Left cardiac atrium (tissue), 4 donors: ENCODE measurements around the gene ATL1. TPM values are rescaled to one million over a fixed set of nuclear protein-coding genes. Genes with fewer than 3 reads are reported as not detected.
A peak's percentile ranks its signal among the peaks of the same experiment; 100 is the strongest.

ENCODE experiments used
- ATAC-seq, 2 donors: fragments of 200-7000 bp; cut with Tn5 transposase; one replicate each; pipeline ENCODE4 v1.9.1; 2020; ENCODE audit warnings: mild to moderate bottlenecking in 2 of 2, moderate library complexity in 2 of 2
- DNase-seq: peaks from one replicate; pipeline ENCODE4 v3.0.0-alpha.2; 2020
- intact Hi-C, 2 donors: fragments of 100-400 bp; cut with DNase I; formaldehyde crosslinking; loops; one replicate each; pipeline versions ENCODE4 v1.14.1 to v1.15.1; 2022 to 2023
- long read RNA-seq: library from polyadenylated mRNA; unstranded; transcript quantifications from one replicate; pipeline ENCODE4 v2.0.0, GENCODE V29; 2021
- total RNA-seq, 2 donors: library from RNA; stranded (reverse); fragmentation: NEBNext Ultra II Directional; extraction: Animal tissue kit (Norgen Biotek cat#: 25700); gene quantifications; one replicate each; pipeline ENCODE4 v1.2.1, GENCODE V29; 2021
- donor health status: DM: no; HTN: yes; CAD: no.
- donor health status: DM: no; HTN: yes; CAD: no; lungs with severe emphysema.
- donor health status: DM: yes; HTN: yes; CAD: no.
- donor health status: Dilated cardiomyopathy.

Gene ATL1
- total RNA-seq, result 1 to 10 TPM; 1.7 TPM
- long read RNA-seq, partial matches to known transcripts, result 1 of 3 reads
- long read RNA-seq, other reads (novel, unspliced or antisense), result 2 of 3 reads

DNA sequence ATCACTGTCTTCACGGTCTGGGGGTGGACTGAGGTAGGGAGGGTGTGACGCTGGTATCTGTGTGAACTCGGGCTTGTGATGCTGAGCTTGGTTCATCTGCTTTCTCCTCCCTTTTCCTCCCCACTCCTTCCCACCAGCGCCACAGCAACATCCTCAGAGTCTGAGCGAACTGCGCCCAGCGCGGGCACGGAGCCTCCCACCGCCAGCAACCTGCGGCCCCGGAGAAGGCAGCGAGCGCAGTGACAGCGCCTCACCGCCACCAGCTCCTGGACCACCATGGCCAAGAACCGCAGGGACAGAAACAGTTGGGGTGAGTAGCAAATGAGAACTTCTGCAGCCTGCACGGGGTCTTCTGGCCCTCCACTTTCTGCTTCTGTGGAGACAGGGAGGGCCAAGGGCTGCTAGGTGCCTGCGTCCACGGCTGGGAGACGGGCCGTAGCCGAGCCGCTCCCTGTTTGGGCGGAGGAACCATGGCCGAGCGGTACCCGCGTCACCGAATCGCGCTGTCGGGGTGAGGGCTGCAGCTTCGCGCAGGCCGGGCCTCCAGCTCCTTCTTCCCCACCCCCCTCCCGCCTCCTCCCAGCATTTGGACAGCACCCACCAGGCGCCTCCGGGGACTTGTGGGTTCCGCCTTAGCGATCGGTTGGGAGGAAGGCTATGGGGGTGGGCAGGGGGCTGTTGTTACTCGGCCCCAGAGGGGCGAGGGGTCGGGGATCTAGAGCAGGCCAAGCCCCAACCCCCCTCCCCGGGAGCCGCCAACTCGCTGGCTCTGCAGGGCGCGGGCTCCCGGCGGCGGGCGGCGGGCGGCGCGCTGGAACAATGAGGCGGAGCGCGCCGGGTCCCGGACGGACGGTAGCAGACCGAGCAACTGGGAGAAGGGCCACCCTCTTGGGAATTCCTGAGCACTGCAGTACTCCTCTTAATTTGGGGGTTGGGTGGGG is at the start of gene ATL1:
Gene ATL1, plus strand, starts transcription at position 156 of the 941 bp plus-strand sequence. Its CDS starts 121 bp downstream, at position 277.
- ATAC-seq, result peak; percentile 94 to 95
- DNase-seq, result peak; percentile 77
- intact Hi-C loops, result no loop called here

DNA sequence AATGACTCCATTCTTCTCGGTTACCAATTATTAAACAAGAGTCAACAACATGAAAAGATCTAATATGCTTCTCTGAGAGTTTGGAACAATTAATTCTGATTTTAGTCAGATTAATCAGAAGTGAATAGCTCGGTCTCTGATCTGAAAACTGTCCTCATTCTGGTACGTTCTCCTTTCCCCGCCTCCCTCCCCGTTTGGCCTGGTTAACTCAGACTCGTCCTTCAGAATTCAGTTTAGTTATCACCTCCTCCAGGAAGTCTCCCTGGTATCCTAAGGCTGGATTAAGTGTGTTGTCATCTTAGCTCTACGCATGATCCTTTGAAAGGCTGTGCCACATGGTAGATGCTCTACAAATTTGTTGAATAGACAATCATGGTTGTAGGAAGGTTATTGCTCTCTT is 49.8 kb upstream of the ATL1 start:
- intact Hi-C loops, result no loop called here
- ATAC-seq (no peak), DNase-seq (no peak)

DNA sequence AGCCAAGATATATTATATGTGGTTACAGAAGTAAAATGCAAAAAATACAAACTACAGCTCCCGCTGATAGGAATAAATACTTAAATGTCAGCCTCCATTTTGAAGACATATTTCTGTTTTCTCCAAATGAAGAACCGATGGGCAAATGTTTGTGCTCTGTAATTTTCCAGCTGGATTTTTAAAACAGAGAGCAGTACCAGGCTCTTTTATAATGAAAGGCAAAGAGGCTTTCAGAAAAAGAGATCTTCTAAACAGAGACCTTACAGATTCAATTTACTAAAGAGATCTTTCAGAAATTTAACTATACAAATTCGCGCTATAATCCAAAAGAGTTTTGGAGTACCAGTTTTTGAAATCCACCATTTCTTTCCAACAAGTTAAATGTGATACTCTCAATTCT is 47.5 kb upstream of the ATL1 start:
- DNase-seq (no peak), ATAC-seq (no peak)
- intact Hi-C loops, result no loop called here

DNA sequence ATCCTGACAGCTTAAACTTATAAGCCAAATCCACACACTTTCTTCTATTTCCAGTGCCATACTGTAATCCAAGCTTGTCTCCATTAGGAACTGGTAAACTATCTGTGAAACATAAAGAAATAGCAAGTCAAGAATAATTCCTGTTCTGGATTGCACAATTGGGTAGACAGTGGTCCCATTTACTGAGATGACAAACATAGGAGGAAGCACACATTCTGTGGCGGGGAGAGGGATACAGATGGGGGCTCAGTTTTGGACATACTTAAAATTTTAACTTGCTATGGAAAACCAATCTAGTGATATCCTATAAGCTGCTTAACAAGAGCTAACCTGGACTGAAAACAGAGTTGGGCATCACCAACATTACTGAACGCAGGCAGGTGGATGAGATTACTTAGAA is 43.9 kb upstream of the ATL1 start:
- DNase-seq, result no peak
- intact Hi-C loops, result no loop called here
- no peak for ATAC-seq

DNA sequence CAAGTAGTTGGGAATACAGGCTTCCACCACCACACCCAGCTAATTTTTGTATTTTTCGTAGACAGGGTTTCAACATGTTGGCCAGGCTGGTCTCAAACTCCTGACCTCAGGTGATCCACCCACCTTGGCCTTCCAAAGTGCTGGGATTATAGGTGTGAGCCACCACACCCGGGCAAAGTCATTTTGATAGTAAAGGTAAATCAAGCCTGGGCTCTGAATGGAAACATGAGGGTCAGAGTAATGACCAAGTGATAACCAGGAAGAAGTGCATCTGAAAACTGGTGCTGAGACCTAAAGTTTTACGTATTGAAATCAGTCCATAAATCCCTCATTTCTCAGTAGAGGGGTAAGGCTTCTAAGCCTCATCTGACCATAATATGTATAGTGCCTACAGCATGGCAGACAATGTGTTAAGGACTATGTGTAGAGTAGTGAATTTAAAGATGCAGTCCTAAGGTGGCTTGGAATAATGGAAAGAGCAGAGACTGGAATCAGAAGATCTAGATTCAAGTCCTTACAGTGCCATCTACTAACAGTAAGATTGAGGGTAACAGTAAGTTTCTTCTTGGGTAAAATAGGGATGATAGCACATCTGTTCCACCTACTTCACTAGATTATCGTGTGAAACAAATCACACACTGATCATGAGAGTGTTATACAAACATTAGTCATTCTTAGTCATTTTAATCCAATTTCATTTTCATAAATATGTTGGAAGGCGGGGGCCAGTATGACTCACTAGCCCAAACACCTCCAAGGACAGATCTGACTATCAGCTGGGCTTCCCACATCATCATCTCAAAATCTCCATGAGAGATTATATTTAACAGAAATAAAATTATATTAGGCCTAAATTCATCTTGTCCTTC is 38.8 kb upstream of the ATL1 start:
- intact Hi-C loops, result no loop called here
- DNase-seq (peak; percentile 31), ATAC-seq (peak; percentile 44 to 91)

DNA sequence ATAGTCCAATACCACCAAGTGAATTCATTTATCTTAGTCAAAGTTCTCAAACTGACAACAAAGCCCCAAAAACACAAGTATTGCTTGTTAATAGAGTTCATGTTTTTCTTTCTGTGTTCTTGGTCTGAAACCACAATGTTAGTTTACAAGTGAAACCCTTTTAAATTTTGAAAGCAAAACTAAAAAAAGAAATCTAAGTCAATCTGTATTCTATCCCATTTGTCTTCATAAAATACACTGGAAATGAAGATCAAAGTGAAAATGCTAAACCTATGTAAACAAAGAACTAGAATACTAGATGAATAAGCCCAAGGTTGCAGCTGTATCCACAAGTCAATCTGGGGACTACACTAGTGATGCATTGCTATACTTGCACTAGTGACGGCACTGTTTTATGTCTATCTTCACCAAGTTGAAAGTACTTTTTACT is 38.0 kb upstream of the ATL1 start:
- ATAC-seq, result peak in 1 of 2 donors; percentile 33
- DNase-seq, result no peak
- intact Hi-C loops, result no loop called here

DNA sequence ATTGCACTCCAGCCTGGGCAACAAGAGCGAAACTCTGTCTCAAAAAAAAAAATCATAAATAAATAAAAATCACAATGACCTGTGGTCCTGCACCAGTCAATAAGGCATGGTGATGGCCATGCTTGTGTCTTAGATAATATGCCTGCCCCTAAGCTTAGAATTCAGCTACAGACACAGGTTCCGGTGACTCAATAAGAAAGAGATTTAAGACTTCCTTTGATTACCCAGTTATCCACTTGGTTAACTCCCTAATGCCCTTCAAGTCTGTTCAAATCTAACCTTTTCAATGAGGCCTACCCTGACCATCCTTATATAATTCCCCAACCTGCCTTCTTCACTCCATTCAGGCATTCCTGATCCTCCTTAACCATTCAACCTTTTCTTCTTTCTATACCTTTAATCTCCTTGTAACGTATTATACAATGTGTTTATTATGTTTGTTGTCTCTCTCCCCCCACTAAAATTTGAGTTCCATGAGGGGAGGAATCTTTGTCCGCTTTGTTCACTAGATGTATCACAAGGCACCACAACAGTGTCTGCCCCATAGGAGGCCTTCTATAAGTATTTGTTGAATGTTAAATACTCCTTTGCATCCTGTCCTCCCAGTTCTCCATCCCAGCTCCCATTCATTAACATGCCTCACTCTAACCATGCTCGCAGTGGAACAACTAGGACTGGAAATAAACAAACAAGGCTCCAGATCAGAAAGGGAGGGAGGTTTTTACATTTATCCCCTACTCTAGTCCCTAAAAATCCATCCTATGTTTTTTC is 36.5 kb upstream of the ATL1 start:
- intact Hi-C loops, result no loop called here
- ATAC-seq (no peak), DNase-seq (no peak)

DNA sequence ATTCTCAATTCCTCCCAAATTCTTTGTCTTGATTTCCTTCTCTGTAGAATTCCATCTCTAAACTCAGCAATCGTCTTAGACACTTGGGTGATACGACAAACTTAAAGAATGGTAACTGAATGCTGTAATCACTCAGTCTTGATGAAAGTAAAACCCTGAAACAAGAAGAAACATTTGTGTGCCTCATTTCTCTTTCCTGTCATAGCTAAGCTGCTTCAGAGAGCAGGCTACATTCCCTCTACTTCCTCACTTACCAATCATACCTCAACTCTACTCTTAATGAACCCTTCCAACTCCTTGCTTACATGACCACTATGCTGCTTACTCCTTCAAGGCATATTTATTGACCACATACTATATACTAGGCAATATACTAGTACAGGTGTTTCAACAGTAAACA is 35.9 kb upstream of the ATL1 start:
- DNase-seq, result no peak
- no peak for ATAC-seq
- intact Hi-C loops, result no loop called here

DNA sequence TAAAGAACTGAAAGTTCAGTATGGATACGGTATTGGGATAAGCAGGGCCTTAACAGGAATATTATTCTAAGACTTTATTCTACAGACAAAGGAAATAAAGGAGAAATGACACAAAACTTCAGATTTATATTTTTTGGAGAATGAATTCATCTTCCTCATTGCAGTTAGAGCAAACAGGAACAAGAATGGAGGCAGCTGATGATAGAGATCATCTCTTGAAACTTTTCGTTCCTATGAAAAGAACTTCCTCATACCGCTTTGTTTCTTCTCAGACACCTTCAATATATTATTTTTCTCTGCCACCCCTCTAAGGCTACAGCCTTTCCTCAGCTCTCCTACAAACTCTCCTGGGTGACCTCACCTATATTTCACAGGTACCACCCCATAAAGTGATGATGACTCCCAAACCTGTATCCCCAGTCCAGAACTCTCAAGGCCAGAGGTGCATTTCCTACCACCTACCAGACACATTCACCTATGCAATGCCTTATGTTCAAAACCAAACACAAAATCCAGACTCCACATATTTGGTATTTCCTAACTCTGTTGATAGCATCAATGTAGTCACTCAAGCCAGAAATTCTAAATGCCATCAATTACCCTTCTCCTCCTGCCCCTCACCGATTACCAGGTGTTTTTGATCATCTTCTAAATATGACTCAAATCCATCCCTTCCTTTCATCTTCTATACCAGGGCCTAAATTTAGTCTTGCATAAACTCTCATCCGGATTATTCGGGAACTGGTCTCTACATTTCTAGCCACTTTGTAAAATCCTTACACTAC is 35.0 kb upstream of the ATL1 start:
- intact Hi-C loops, result no loop called here
- DNase-seq (no peak), ATAC-seq (no peak)

DNA sequence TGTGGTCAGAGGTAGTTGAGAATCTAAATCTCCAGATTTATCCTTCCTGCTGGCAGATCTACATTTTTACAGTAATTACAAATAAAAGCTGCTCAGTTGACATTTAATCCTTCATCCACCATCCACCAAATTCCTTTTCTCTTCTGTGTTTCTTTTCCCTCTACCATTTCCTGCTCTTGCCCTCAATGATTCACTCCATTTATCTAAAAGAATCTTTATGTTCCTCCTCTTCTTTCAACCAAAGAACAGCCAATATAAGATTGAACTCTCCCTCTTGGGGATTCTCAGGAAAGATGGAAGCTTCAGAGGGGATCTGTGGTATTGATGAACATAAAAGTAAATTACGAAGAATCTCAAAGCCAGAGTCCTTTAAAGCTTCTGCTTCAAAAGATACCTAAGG is 31.9 kb upstream of the ATL1 start:
- no peak for DNase-seq
- intact Hi-C loops, result no loop called here
- no peak for ATAC-seq

DNA sequence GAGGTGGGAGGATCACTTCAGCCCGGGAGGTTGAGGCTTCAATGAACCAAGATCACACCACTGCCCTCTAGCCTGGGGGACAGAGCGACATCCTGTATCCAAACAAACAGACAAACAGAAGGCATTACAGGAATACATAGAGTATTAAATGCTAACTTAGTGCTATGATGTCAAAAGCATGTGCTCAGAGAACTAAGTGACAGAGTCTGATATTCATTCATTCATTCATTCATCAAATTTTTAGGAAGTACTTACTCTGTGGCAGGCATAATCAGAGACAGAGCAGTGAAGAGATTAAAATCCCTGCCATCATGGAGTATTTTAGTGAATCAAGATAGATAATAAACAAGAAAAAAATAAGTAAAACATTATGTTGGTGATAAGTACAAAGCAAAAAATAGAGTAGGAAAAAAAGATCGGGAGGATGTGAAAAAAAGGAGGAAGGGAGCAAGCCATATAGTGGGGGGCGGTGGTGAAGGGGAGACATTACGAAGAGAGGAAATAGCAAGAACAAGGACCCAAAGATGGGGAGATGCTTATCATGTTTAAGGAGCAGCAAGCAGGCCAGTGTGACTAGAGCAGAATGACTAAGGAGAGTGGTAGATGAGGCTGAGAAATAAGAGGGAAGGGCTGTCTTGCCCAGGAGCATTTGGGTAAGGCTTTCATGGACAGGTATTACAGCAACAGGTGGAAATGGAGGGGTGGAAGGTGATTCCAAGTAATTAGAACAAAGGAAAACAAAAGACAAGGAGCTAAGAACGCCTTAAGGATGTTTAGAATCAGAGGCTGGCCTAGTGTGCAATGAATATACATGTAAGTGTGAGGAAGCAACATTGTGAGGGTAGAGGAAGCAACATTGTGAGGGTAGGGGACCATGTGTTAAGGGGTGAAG is 30.4 kb upstream of the ATL1 start:
- DNase-seq (no peak), ATAC-seq (no peak)
- intact Hi-C loops, result loop anchor here (5.0 kb wide), 2 partner anchors 192 to 212 kb away; no protein-coding TSS in a partner anchor

DNA sequence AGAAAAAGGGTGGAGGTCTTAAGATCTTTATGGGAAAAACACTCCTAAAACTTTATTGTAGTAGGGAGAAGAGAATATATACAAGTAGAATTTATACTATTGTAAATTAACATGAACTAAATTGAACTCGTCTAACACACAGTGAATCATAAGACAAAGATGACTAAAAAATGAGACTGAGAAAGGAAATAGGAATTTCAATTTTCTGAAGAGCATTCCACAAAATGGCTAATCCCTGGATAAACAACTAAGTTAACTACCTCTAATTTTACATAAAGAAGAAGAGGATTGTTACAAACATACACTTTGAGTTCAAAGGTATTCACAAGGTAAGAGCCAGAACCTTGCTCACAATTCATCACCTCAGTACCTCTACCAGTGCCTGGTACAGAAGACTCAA is 29.6 kb upstream of the ATL1 start:
- ATAC-seq, result no peak
- intact Hi-C loops, result loop anchor here (5.0 kb wide), 2 partner anchors 193 to 213 kb away; no protein-coding TSS in a partner anchor
- no peak for DNase-seq

DNA sequence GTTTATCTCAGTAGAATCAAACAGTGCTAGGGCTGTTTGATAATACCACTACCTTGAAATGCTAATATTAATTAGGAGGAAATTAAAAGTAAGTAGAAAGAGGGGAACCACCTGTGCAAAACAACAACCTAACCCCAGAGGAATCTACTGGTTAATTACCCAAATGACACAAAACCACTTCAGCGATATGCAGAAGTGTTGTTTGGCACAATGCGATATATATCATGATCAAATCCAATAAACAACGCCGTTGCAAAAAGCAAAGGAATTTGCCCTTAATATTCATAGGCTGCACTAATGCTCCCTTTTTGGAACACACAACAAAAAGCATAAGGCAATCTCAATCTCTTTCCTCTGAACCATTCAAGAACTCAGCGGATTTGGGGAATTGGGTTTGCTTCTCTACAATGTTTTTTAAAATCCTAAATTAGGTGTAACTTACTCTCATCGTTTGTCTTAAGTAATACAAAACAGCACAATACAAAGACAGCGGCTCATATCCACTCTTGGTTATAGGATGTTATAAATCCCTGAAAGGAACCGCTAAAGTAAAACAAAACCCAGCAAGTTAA is 29.1 kb upstream of the ATL1 start:
- DNase-seq (no peak), ATAC-seq (no peak)
- intact Hi-C loops, result loop anchor here (5.0 kb wide), 2 partner anchors 194 to 214 kb away; no protein-coding TSS in a partner anchor

DNA sequence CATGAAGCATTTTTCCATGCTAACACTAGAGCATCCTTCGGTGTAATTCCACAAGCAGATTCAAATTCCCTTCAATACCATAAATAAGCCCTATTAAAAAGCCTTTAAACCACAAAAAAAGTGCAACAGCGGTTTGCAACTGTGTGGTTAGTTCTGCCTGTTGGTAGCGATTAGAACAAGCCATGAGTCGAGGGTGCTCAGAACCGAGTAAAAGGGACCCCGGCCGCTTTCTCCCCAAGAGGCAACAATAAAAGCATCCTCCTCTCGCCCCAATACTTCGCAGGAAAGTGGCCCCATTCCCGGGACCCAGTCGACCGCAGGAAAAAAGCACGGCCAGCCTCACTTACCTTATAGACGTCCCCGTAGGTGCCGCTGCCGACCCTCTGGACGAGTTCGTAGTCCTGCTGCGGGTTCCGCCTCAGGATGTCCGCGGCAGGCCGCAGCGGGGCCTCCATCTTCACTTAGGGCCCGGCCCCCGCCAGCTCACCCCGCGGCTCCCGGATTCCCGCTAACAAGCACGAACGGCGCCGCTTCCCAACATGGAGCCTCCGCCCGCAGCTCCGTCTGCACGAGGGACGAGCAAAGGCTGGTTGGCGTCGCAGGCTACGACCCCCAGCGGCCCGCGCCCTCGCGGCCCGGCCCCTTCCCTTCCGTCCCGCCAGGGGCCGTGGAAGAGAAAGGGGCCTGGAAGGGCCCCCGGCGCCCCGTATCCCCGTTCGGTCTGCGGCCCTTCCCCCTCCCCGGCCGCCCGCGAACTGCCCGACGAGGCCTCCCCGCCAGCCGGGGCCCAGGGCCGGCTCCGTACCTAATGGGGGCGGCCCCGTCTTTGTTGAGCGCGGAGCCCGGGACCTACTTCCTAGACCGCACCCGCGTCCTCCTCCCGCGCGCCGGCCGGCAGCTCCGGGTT is 28.1 kb upstream of the ATL1 start:
- intact Hi-C loops, result loop anchor here (1.0 to 5.0 kb wide), 3 partner anchors 195 to 215 kb away; no protein-coding TSS in a partner anchor

DNA sequence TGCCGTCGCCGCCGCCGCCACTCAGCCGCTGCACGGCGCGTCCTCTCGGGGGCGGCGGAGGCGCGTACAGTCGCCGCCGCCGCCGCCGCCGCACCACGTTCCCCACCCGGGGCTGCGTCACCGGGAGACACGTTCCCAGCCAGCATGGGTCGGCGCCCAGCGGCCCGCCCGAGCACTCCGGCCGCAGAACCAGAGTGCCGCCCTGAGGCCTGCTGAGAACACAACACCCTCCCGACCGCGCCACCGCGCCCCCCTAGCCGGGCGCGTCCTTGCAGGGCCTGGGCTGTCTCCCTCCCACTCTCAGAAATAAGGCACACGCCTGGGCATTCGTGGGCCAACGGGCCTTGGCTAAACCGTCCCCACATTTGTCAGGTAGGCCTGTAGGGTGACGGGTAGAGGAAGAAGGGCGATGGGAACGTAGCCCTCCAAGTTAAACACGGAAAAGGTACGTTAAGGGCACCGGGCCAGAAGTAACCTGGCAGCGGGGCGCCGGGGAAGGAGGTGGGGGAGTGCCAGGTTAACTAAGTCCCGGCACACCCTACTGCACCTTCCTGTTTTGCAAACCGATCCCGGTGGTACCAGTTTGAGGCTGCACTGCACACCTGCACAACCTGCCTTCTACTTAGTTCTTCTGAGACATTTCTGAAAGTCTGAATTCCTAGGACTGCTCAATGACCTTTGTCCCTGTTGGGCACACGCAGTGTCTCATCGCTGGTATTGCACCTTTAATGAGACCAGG is 27.3 kb upstream of the ATL1 start, which contains the start of gene MAP4K5:
Gene MAP4K5, minus strand, starts transcription at position 68 of the 739 bp plus-strand sequence. CDS start 520 bp downstream, outside the sequence.
- intact Hi-C loops, result loop anchor here (1.0 to 5.0 kb wide), 3 partner anchors 195 to 215 kb away; no protein-coding TSS in a partner anchor
- DNase-seq (peak; percentile 93), ATAC-seq (peak; percentile 99)

More for the DNA sequence above, 28.1 kb upstream of the ATL1 start:
- ATAC-seq (peak; percentile 66 to 76), DNase-seq (peak; percentile 68)
